H9 (cell line): ENCODE measurements around the gene PNMA8A. TPM values are rescaled to one million over a fixed set of nuclear protein-coding genes. Genes with fewer than 3 reads are reported as not detected.

Experiments
- DNase-seq: peaks from one replicate; pipeline ENCODE4 v3.0.0-alpha.2; 2017
- H2AFZ ChIP-seq: one replicate; pipeline ENCODE4 v1.6.1; 2013; ENCODE audit warnings: mild to moderate bottlenecking, low read length, control low read depth, moderate library complexity
- H2AK5ac ChIP-seq: 2 replicates; pipeline ENCODE4 v1.6.1; 2013; ENCODE audit warnings: low read length, control low read depth, mixed read lengths; ENCODE audit not compliant: insufficient read length
- H2BK120ac ChIP-seq: one replicate; pipeline ENCODE4 v1.6.1; 2013; ENCODE audit warnings: low read depth, mild to moderate bottlenecking, low read length, control low read depth, inconsistent platforms; ENCODE audit not compliant: poor library complexity, severe bottlenecking
- H2BK12ac ChIP-seq: 2 replicates; pipeline ENCODE4 v1.6.1; 2013; ENCODE audit warnings: low read length, control low read depth, mixed read lengths, low read depth; ENCODE audit not compliant: insufficient read length
- H2BK15ac ChIP-seq: 2 replicates; pipeline ENCODE4 v1.6.1; 2013; ENCODE audit warnings: low read depth, low read length, control low read depth
- H2BK20ac ChIP-seq: one replicate; pipeline ENCODE4 v1.6.1; 2013; ENCODE audit warnings: low read depth, mild to moderate bottlenecking, low read length, control low read depth, inconsistent platforms; ENCODE audit not compliant: poor library complexity, severe bottlenecking
- H2BK5ac ChIP-seq: 2 replicates; pipeline ENCODE4 v1.6.1; 2013; ENCODE audit warnings: low read length, control low read depth, mixed read lengths; ENCODE audit not compliant: insufficient read length
- H3K14ac ChIP-seq: 2 replicates; pipeline ENCODE4 v1.6.1; 2013; ENCODE audit warnings: low read length, control low read depth; ENCODE audit not compliant: insufficient read depth
- H3K18ac ChIP-seq: 2 replicates; pipeline ENCODE4 v1.6.1; 2013; ENCODE audit warnings: low read depth, mild to moderate bottlenecking, mixed read lengths, low read length, control low read depth; ENCODE audit not compliant: insufficient read length
- H3K23ac ChIP-seq: 2 replicates; pipeline ENCODE4 v1.6.1; 2013; ENCODE audit warnings: low read length, control low read depth, mixed read lengths, low read depth; ENCODE audit not compliant: insufficient read length
- H3K23me2 ChIP-seq: 2 replicates; pipeline ENCODE4 v1.6.1; 2013; ENCODE audit warnings: low read depth, mild to moderate bottlenecking, mixed read lengths, low read length, control low read depth; ENCODE audit not compliant: insufficient read length, poor library complexity, severe bottlenecking
- H3K27ac ChIP-seq: 2 replicates; pipeline ENCODE4 v1.5.1; 2013; ENCODE audit warnings: low read length, control low read depth, mixed read lengths, low read depth; ENCODE audit not compliant: insufficient read length
- H3K27me3 ChIP-seq: 2 replicates; pipeline ENCODE4 v1.6.1; 2013; ENCODE audit warnings: low read length, control low read depth, inconsistent platforms; ENCODE audit not compliant: insufficient read depth
- H3K4ac ChIP-seq: 2 replicates; pipeline ENCODE4 v1.6.1; 2013; ENCODE audit warnings: low read depth, mild to moderate bottlenecking, control low read depth, inconsistent platforms, low read length, moderate library complexity
- H3K4me1 ChIP-seq: 2 replicates; pipeline ENCODE4 v1.6.1; 2013; ENCODE audit warnings: low read length, control low read depth, inconsistent platforms; ENCODE audit not compliant: insufficient read depth
- H3K4me2 ChIP-seq: 2 replicates; pipeline ENCODE4 v1.6.1; 2013; ENCODE audit warnings: low read length, control low read depth, mixed read lengths; ENCODE audit not compliant: insufficient read length, insufficient read depth
- H3K56ac ChIP-seq: 2 replicates; pipeline ENCODE4 v1.6.1; 2013; ENCODE audit warnings: low read depth, mild to moderate bottlenecking, mixed read lengths, low read length, control low read depth; ENCODE audit not compliant: insufficient read length
- H3K79me1 ChIP-seq: 2 replicates; pipeline ENCODE4 v1.6.1; 2013; ENCODE audit warnings: low read depth, mild to moderate bottlenecking, moderate library complexity, low read length, control low read depth, inconsistent platforms; ENCODE audit not compliant: insufficient read depth, poor library complexity, severe bottlenecking
- H3K79me2 ChIP-seq: 2 replicates; pipeline ENCODE4 v1.6.1; 2013; ENCODE audit warnings: low read length, control low read depth, inconsistent platforms; ENCODE audit not compliant: insufficient read depth
- H3K9ac ChIP-seq: 2 replicates; pipeline ENCODE4 v1.6.1; 2013; ENCODE audit warnings: low read length, control low read depth, mixed read lengths; ENCODE audit not compliant: insufficient read length; ENCODE audit errors: extremely low read depth
- H3K9me3 ChIP-seq: one replicate; pipeline ENCODE4 v1.6.1; 2013; ENCODE audit warnings: low read depth, low read length, inconsistent platforms; ENCODE audit not compliant: control insufficient read depth
- H3T11ph ChIP-seq: one replicate; pipeline ENCODE4 v1.6.1; 2013; ENCODE audit warnings: mild to moderate bottlenecking, low read length, control low read depth, inconsistent platforms
- H4K20me1 ChIP-seq: one replicate; pipeline ENCODE4 v1.6.1; 2013; ENCODE audit not compliant: control insufficient read depth, insufficient read length, insufficient read depth
- H4K5ac ChIP-seq: 2 replicates; pipeline ENCODE4 v1.6.1; 2013; ENCODE audit warnings: low read depth, mild to moderate bottlenecking, mixed read lengths, low read length, control low read depth; ENCODE audit not compliant: insufficient read length
- H4K8ac ChIP-seq: replicated peaks from 2 replicates; pipeline ENCODE4 v1.6.1; 2013; ENCODE audit warnings: low read length, control low read depth, mixed read lengths, low read depth; ENCODE audit not compliant: insufficient read length
- H4K91ac ChIP-seq: 2 replicates; pipeline ENCODE4 v1.6.1; 2013; ENCODE audit warnings: low read depth, mild to moderate bottlenecking, moderate library complexity, mixed read lengths, low read length, control low read depth; ENCODE audit not compliant: insufficient read length
- H3K27ac Mint-ChIP-seq, 3 experiments: 2 replicates in 2 of 3; 3 replicates in 1 of 3; pipeline ENCODE4 v1.8.0; 2020 to 2021; ENCODE audit warnings: mixed read lengths in 3 of 3, mild to moderate bottlenecking in 1 of 3, moderate library complexity in 1 of 3
- H3K27me3 Mint-ChIP-seq: 2 replicates; pipeline ENCODE4 v1.8.0; 2021; ENCODE audit warnings: low read depth, mild to moderate bottlenecking, moderate library complexity, mixed read lengths
- H3K36me3 Mint-ChIP-seq, 3 experiments: 2 replicates in 2 of 3; 3 replicates in 1 of 3; pipeline ENCODE4 v1.8.0; 2020 to 2021; ENCODE audit warnings: low read depth in 3 of 3, mixed read lengths in 3 of 3; ENCODE audit not compliant: insufficient read depth in 1 of 3
- H3K4me1 Mint-ChIP-seq, 2 experiments: 2 replicates each; pipeline ENCODE4 v1.8.0; 2020; ENCODE audit warnings: mixed read lengths in 2 of 2
- H3K4me3 Mint-ChIP-seq, 2 experiments: 2 replicates in 1 of 2; 3 replicates in 1 of 2; pipeline ENCODE4 v1.8.0; 2020 to 2021; ENCODE audit warnings: mild to moderate bottlenecking in 2 of 2, mixed read lengths in 2 of 2, moderate library complexity in 1 of 2
- H3K9me3 Mint-ChIP-seq, 2 experiments: 2 replicates in 1 of 2; 3 replicates in 1 of 2; pipeline ENCODE4 v1.8.0; 2020; ENCODE audit warnings: mild to moderate bottlenecking in 2 of 2, mixed read lengths in 2 of 2, moderate library complexity in 1 of 2
- WGBS: extraction: QIAGEN DNeasy Blood & Tissue Kit; methylation state at CpG from one replicate; pipeline ENCODE4 v1.1.7; 2013; ENCODE audit warnings: missing lambda C conversion rate, low lambda C conversion rate, mixed read lengths; ENCODE audit not compliant: insufficient read length; ENCODE audit errors: extremely low coverage; 5-methylcytosine and 5-hydroxymethylcytosine counted together
- total RNA-seq: library from RNA; stranded (reverse); gene quantifications from 2 replicates; pipeline ENCODE4 v1.2.1, GENCODE V29; 2021
- TF ChIP-seq, protein P1 (sequence below): fragments of 200-600 bp; sonication (generic); conservative IDR thresholded peaks from 3 replicates; pipeline ENCODE4 v1.8.0; 2021; ENCODE audit warnings: antibody characterized with exemption, mild to moderate bottlenecking

Gene PNMA8A
- total RNA-seq, 1 experiment from 2014 or later, result 22.6 TPM

DNA sequence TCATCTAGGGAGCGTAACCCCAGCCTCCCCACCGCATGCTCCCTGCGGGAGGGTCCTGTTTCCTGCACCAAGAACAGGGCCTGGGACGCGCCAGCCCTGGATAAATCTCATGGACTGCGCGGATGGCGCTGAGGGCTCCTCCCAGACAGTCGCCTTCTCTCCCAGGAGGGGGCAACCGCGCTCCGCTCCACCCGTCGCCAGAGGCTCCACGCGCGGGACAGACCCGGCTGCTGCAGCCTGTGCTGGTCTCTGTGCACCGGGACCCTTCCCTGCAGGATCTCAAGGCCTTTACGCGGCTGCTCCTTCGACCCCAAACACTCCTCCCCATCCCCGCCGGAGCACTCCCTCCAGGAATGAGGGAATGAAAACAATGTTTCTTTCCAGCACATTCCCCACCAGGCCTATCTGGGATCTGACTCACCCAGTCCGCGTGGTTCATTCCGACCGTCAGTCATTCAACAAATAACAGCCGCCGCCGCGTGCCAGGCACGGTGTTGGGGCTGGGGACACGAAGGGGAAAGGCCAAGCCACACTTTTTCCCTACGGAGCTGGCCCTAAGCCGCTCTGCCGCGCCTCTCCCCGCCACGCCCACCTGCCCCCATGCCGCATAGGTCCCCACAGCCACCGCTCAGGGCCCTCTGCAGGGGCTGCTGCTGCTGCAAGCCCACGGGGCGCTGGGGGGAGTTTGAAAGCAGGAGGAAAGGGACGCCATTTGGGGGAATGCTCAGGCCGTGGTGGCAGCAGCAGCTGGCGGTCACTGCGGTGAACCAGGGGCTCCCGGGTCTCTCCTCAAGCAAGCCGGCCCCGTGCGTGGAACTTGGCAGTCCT is 18.3 kb upstream of the PNMA8A start:
- Histone ChIP-seq H2AK5ac (no peak overlapping the region), H3K27ac (no peak overlapping the region), H4K8ac (no peak overlapping the region), H3K23ac (no peak overlapping the region), H3K23me2 (peaks cover 12% of the 10 kb centered on the region), H3K56ac (no peak overlapping the region), H3K79me2 (no peaks in the 10 kb centered on the region), H3K9ac (no peak overlapping the region), H3K9me3 (no peaks in the 10 kb centered on the region), H2BK20ac (no peak overlapping the region), H4K20me1 (no peaks in the 10 kb centered on the region), H3K4me1 (no peaks in the 10 kb centered on the region), H3K27me3 (peaks cover 3% of the 10 kb centered on the region; the same call in 1 of the 2 replicates), H4K5ac (no peak overlapping the region), H2BK15ac (no peak overlapping the region), H2BK12ac (no peak overlapping the region), H3K14ac (no peak overlapping the region; the same call in 1 of the 2 replicates), H3K18ac (peak overlapping the region; percentile 9), H3K4me2 (peak overlapping the region; percentile 38), H2BK120ac (no peak overlapping the region), H3T11ph (no peak overlapping the region), H4K91ac (no peak overlapping the region), H3K79me1 (no peaks in the 10 kb centered on the region), H2AFZ (no peak overlapping the region), H3K4ac (no peak overlapping the region), H2BK5ac (no peak overlapping the region)
- peaks cover 0 to 2% of the 10 kb centered on the region in 2 experiments; a peak in 2 of 5 replicates for H3K9me3 Mint-ChIP-seq
- peak overlapping the region; percentile 42 to 70 for H3K4me3 Mint-ChIP-seq
- TF ChIP-seq, protein P1, sequence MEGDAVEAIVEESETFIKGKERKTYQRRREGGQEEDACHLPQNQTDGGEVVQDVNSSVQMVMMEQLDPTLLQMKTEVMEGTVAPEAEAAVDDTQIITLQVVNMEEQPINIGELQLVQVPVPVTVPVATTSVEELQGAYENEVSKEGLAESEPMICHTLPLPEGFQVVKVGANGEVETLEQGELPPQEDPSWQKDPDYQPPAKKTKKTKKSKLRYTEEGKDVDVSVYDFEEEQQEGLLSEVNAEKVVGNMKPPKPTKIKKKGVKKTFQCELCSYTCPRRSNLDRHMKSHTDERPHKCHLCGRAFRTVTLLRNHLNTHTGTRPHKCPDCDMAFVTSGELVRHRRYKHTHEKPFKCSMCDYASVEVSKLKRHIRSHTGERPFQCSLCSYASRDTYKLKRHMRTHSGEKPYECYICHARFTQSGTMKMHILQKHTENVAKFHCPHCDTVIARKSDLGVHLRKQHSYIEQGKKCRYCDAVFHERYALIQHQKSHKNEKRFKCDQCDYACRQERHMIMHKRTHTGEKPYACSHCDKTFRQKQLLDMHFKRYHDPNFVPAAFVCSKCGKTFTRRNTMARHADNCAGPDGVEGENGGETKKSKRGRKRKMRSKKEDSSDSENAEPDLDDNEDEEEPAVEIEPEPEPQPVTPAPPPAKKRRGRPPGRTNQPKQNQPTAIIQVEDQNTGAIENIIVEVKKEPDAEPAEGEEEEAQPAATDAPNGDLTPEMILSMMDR, result peak; percentile 46
- H3K27me3 Mint-ChIP-seq, result peaks cover 70% of the 10 kb centered on the region
- DNase-seq, result no peak
- H3K36me3 Mint-ChIP-seq, result peaks cover 0 to 5% (median 2%) of the 10 kb centered on the region in 3 experiments; a peak in 3 of 7 replicates
- H3K4me1 Mint-ChIP-seq, result peaks cover 15 to 43% of the 10 kb centered on the region in 2 experiments
- H3K27ac Mint-ChIP-seq, result no peak overlapping the region; a peak in 1 of 7 replicates
- WGBS, result no CpG with 5 or more reads among the region's 52 CpGs
